ENCODE results near the gene BRD9.

- TF ChIP-seq POLR2A (IDR thresholded peaks at IDR 0.05; ENCODE audit: low read depth, low read length) (no peak), RAD21 (IDR thresholded peaks at IDR 0.05; ENCODE audit: low read length) (no peak)
Observed at GRCh38 chr5:878125-878524, 14.5 kb downstream of the BRD9 start.

All from IMR-90 (cell line).